ENCODE data around the gene ASMT. TPM values are rescaled to one million over a fixed set of nuclear protein-coding genes. Genes with fewer than 3 reads are reported as not detected.

Gene ASMT
- total RNA-seq, 1 experiment from 2014 or later = not detected

DNA sequence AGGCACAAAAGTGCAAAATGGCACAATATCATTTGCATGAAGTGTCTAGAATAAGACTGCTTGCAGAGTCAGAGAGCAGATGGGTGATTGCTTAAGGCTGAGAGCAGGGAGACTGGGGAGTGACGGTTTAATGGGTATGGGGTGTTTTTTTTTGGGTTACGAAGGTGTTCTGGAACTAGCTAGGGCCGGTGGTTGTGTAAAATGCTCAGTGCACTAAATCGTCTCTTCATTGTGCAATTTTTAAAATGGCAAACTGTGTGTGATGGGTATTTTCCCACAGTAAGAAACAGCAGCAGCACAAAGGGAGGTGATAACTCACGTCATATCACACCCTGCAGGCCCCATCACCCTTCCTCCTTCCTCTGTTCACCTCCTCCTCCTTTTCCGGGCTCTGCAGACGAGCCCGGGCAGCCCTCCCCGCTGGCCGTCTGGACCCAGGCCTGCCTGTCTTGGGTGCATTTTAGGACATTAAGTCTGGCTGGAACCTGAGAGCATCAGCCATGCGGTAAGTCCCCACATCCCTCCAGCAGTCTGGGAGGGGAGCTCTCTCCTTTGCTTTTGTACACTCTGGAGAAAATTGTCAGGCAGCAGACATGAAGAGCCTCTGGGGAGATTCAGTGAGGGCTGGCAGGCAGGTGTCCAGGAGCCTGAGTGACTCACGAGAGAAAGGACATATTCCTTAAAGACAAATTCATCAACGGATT, 42.7 kb downstream of the ASMT start:
- no TSS peak for BruUV-seq (replicated peaks)
- TF ChIP-seq CTCF (IDR thresholded peaks at IDR 0.05; ENCODE audit: unreplicated experiment) = no peak
- no peak overlapping the region for H3K27ac Mint-ChIP-seq (ENCODE audit: unreplicated experiment)
- no peak for DNase-seq
- intact Hi-C loops (cut with micrococcal nuclease; ENCODE audit: unreplicated experiment) = no loop called here
- no peaks in the 10 kb centered on the region for H3K36me3 Mint-ChIP-seq (ENCODE audit: insufficient read depth, unreplicated experiment)
- no peaks in the 10 kb centered on the region for H3K27me3 Mint-ChIP-seq (ENCODE audit: unreplicated experiment)
- no peaks in the 10 kb centered on the region for H3K4me1 Mint-ChIP-seq (ENCODE audit: low read depth, unreplicated experiment)
- peaks cover 2% of the 10 kb centered on the region for H3K9me3 Mint-ChIP-seq (ENCODE audit: low read depth, unreplicated experiment)
- CTCF ChIA-PET = no interaction called here
- no peak overlapping the region for H3K4me3 Mint-ChIP-seq (ENCODE audit: low read depth, unreplicated experiment)

DNA sequence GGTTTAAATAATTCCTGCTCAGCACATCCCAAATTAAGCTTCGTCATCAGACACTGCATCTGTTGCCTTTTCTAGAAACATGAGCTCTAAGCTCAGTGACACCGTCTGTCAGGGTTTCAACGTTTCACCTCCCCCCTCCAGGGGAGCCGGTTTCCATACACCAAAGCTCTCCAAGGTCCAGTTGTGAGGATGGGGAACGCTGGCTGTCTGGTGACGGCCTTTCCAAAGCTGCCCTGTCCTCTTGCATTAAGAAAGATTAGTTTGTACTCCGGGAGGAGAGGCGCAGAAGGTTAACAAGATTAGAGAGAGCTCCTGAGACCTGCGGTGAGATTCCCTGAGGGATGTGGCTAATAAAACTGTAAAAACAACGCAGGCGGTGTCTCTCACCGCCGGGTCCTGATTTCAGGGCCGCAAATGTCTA, 43.2 kb downstream of the ASMT start:
- no peak for DNase-seq
- Mint-ChIP-seq H3K9me3 (ENCODE audit: low read depth, unreplicated experiment) (peaks cover 2% of the 10 kb centered on the region), H3K27ac (ENCODE audit: unreplicated experiment) (no peak overlapping the region), H3K36me3 (ENCODE audit: insufficient read depth, unreplicated experiment) (no peaks in the 10 kb centered on the region), H3K4me1 (ENCODE audit: low read depth, unreplicated experiment) (no peaks in the 10 kb centered on the region), H3K4me3 (ENCODE audit: low read depth, unreplicated experiment) (no peak overlapping the region), H3K27me3 (ENCODE audit: unreplicated experiment) (no peaks in the 10 kb centered on the region)
- intact Hi-C loops (cut with micrococcal nuclease; ENCODE audit: unreplicated experiment) = no loop called here
- no peak for TF ChIP-seq CTCF (IDR thresholded peaks at IDR 0.05; ENCODE audit: unreplicated experiment)
- CTCF ChIA-PET = no interaction called here
- BruUV-seq (replicated peaks) = no TSS peak

- no peaks in the 10 kb centered on the region for H3K4me1 Mint-ChIP-seq (ENCODE audit: low read depth, unreplicated experiment)
- intact Hi-C loops (cut with micrococcal nuclease; ENCODE audit: unreplicated experiment) = no loop called here
- no peak overlapping the region for H3K27ac Mint-ChIP-seq (ENCODE audit: unreplicated experiment)
- no TSS peak for BruUV-seq (replicated peaks)
- H3K9me3 Mint-ChIP-seq (ENCODE audit: low read depth, unreplicated experiment) = peaks cover 2% of the 10 kb centered on the region
- DNase-seq = no peak
- H3K36me3 Mint-ChIP-seq (ENCODE audit: insufficient read depth, unreplicated experiment) = no peaks in the 10 kb centered on the region
- no peak overlapping the region for H3K4me3 Mint-ChIP-seq (ENCODE audit: low read depth, unreplicated experiment)
- CTCF ChIA-PET = no interaction called here
- no peaks in the 10 kb centered on the region for H3K27me3 Mint-ChIP-seq (ENCODE audit: unreplicated experiment)
- no peak for TF ChIP-seq CTCF (IDR thresholded peaks at IDR 0.05; ENCODE audit: unreplicated experiment)
Measured at GRCh38 chrX:1659664-1660461, 45.0 kb downstream of the ASMT start.

DNA sequence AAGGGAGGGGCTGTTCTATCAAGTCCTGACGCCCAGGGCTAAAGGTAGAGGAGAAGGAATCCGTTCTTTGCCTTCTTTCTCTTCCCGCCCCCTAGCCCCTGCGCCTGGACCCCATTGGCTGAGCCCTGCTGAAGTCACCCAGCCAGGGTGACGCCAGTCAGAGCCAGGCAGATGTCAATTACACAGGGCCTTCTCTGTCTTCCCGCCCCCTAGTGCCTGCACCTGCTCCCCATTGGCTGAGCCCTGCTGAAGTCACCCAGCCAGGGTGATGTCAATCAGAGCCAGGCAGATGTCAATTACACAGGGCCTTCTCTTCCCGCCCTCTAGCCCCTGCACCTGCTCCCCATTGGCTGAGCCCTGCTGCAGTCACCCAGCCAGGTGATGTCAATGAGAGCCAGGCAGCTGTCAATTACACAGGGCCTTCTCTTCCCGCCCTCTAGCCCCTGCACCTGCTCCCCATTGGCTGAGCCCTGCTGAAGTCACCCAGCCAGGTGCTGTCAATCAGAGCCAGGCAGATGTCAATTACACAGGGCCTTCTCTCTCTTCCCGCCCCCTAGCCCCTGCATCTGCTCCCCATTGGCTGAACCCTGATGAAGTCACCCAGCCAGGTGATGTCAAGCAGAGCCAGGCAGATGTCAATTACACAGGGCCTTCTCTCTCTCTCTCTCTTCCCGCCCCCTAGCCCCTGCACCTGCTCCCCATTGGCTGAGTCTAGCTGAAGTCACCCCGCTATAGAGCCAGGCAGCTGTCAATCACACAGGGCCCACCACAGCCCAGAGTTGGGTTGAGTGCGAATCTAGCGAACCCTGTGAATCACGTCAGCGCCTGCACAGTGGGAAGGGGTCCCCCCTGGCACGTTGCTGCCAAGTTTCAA, 46.4 kb downstream of the ASMT start:
- CTCF ChIA-PET = no interaction called here
- Mint-ChIP-seq H3K27me3 (ENCODE audit: unreplicated experiment) (no peaks in the 10 kb centered on the region), H3K9me3 (ENCODE audit: low read depth, unreplicated experiment) (peaks cover 2% of the 10 kb centered on the region), H3K36me3 (ENCODE audit: insufficient read depth, unreplicated experiment) (no peaks in the 10 kb centered on the region), H3K27ac (ENCODE audit: unreplicated experiment) (no peak overlapping the region), H3K4me3 (ENCODE audit: low read depth, unreplicated experiment) (no peak overlapping the region), H3K4me1 (ENCODE audit: low read depth, unreplicated experiment) (no peaks in the 10 kb centered on the region)
- intact Hi-C loops (cut with micrococcal nuclease; ENCODE audit: unreplicated experiment) = no loop called here
- no peak for TF ChIP-seq CTCF (IDR thresholded peaks at IDR 0.05; ENCODE audit: unreplicated experiment)
- no peak for DNase-seq
- BruUV-seq (replicated peaks) = no TSS peak

All from Calu3 (cell line).